AG04449 (cell line): ENCODE measurements around the gene BCL11B.

ENCODE experiments used
- CTCF ChIA-PET: fragments of 350-600 bp; formaldehyde crosslinking; extraction: SDS; loops from one replicate; lab custom pipeline; 2021; ENCODE audit warnings: antibody characterized with exemption; lab: Yijun Ruan, JAX
- POLR2A ChIA-PET: fragments of 400-600, 350-600 bp; formaldehyde crosslinking; extraction: SDS; loops from one replicate; lab custom pipeline; 2020; ENCODE audit warnings: antibody characterized with exemption, inconsistent platforms; lab: Yijun Ruan, JAX
- DNase-seq: peaks from one replicate; pipeline ENCODE4 v3.0.0-alpha.2; 2010; ENCODE audit warnings: low read depth, low spot score
- H3K4me3 ChIP-seq: 2 replicates; pipeline ENCODE4 v1.5.1; 2011; ENCODE audit warnings: low read depth, mild to moderate bottlenecking, control low read depth, low read length
- CTCF ChIP-seq: IDR thresholded peaks from one replicate; pipeline ENCODE4 v1.5.1; 2011; ENCODE audit warnings: mild to moderate bottlenecking, moderate library complexity, low read length, control low read depth, inconsistent platforms; ENCODE audit not compliant: insufficient read depth; ENCODE audit errors: missing control alignments

BCL11B gene

GRCh38 chr14:99262977-99263448, 9.0 kb downstream of the BCL11B start:
- TF ChIP-seq CTCF = no peak
- DNase-seq = no peak
- H3K4me3 ChIP-seq = no peak overlapping the region
- POLR2A ChIA-PET = no interaction called here
- CTCF ChIA-PET = no interaction called here

- DNase-seq = no peak
- H3K4me3 ChIP-seq = no peak overlapping the region
- ChIA-PET POLR2A (no interaction called here), CTCF (no interaction called here)
- TF ChIP-seq CTCF = no peak
Measured at GRCh38 chr14:99261912-99262787, 9.8 kb downstream of the BCL11B start.

GRCh38 chr14:99260587-99261551, 11.1 kb downstream of the BCL11B start:
- DNase-seq = no peak
- H3K4me3 ChIP-seq = no peak overlapping the region
- no peak for TF ChIP-seq CTCF
- ChIA-PET POLR2A (no interaction called here), CTCF (no interaction called here)

- no peak for TF ChIP-seq CTCF
- H3K4me3 ChIP-seq = no peak overlapping the region
- ChIA-PET POLR2A (no interaction called here), CTCF (no interaction called here)
- DNase-seq = no peak
Measured at GRCh38 chr14:99260116-99260515, 11.9 kb downstream of the BCL11B start.

GRCh38 chr14:99258876-99259726, 12.9 kb downstream of the BCL11B start:
- POLR2A ChIA-PET = no interaction called here

More at GRCh38 chr14:99258876-99259726, 12.9 kb downstream of the BCL11B start:
- CTCF ChIA-PET = no interaction called here
- TF ChIP-seq CTCF = no peak
- no peak for DNase-seq
- H3K4me3 ChIP-seq = no peak overlapping the region
